HUES48 (cell line): ENCODE measurements around the gene PROM1.

ENCODE experiments used
- H3K27ac ChIP-seq: one replicate; pipeline ENCODE4 v1.7.0; 2013; ENCODE audit warnings: low read depth, low read length, inconsistent platforms
- H3K27me3 ChIP-seq: 2 replicates; pipeline ENCODE4 v1.6.1; 2013; ENCODE audit warnings: mild to moderate bottlenecking, low read length; ENCODE audit not compliant: control insufficient read depth, insufficient read depth
- H3K36me3 ChIP-seq: 2 replicates; pipeline ENCODE4 v1.6.1; 2013; ENCODE audit warnings: low read length; ENCODE audit not compliant: control insufficient read depth, insufficient read depth
- H3K4me1 ChIP-seq: 2 replicates; pipeline ENCODE4 v1.6.1; 2013; ENCODE audit warnings: mild to moderate bottlenecking, low read length; ENCODE audit not compliant: control insufficient read depth, insufficient read depth
- H3K4me3 ChIP-seq: 2 replicates; pipeline ENCODE4 v1.5.1; 2013; ENCODE audit warnings: mild to moderate bottlenecking, low read depth, low read length
- H3K9ac ChIP-seq: 2 replicates; pipeline ENCODE4 v1.6.1; 2013; ENCODE audit warnings: mild to moderate bottlenecking, low read depth, low read length, moderate library complexity
- H3K9me3 ChIP-seq: 2 replicates; pipeline ENCODE4 v1.6.1; 2013; ENCODE audit warnings: low read length; ENCODE audit not compliant: control insufficient read depth, insufficient read depth

Gene PROM1

GRCh38 chr4:16079046-16079445 is 4.8 kb downstream of the PROM1 start:
- Histone ChIP-seq H3K4me3 (no peak overlapping the region), H3K4me1 (peaks cover 33% of the 10 kb centered on the region), H3K9me3 (no peaks in the 10 kb centered on the region), H3K27me3 (peaks cover 23% of the 10 kb centered on the region), H3K36me3 (peaks cover 35% of the 10 kb centered on the region), H3K9ac (no peak overlapping the region), H3K27ac (no peak overlapping the region)

GRCh38 chr4:16078195-16078760 is 5.5 kb downstream of the PROM1 start:
- H3K27ac ChIP-seq: no peak overlapping the region
- peaks cover 15% of the 10 kb centered on the region for H3K27me3 ChIP-seq
- no peak overlapping the region for H3K9ac ChIP-seq
- H3K36me3 ChIP-seq: peaks cover 43% of the 10 kb centered on the region
- H3K4me3 ChIP-seq: no peak overlapping the region
- no peaks in the 10 kb centered on the region for H3K9me3 ChIP-seq
- H3K4me1 ChIP-seq: peaks cover 32% of the 10 kb centered on the region

- H3K36me3 ChIP-seq: peaks cover 48% of the 10 kb centered on the region
- no peak overlapping the region for H3K9ac ChIP-seq
- H3K9me3 ChIP-seq: no peaks in the 10 kb centered on the region
- peaks cover 33% of the 10 kb centered on the region for H3K4me1 ChIP-seq
- H3K27me3 ChIP-seq: peaks cover 11% of the 10 kb centered on the region; the same call in 1 of the 2 replicates
- H3K27ac ChIP-seq: no peak overlapping the region
- H3K4me3 ChIP-seq: no peak overlapping the region
These were observed 6.0 kb downstream of the PROM1 start for GRCh38 chr4:16077786-16078185.

- Histone ChIP-seq H3K9ac (no peak overlapping the region), H3K4me3 (no peak overlapping the region), H3K4me1 (peaks cover 38% of the 10 kb centered on the region), H3K9me3 (no peaks in the 10 kb centered on the region), H3K27ac (no peak overlapping the region), H3K27me3 (no peaks in the 10 kb centered on the region), H3K36me3 (peaks cover 56% of the 10 kb centered on the region)
These were observed 7.7 kb downstream of the PROM1 start for GRCh38 chr4:16075975-16076757.

- Histone ChIP-seq H3K27ac (peak overlapping the region; percentile 45), H3K36me3 (peaks cover 65% of the 10 kb centered on the region), H3K9me3 (no peaks in the 10 kb centered on the region), H3K27me3 (no peaks in the 10 kb centered on the region), H3K4me3 (no peak overlapping the region), H3K4me1 (peaks cover 49% of the 10 kb centered on the region), H3K9ac (no peak overlapping the region)
These were observed 8.8 kb downstream of the PROM1 start for GRCh38 chr4:16075061-16075460.

- peaks cover 45% of the 10 kb centered on the region for H3K4me1 ChIP-seq
- H3K9ac ChIP-seq: no peak overlapping the region
- no peak overlapping the region for H3K4me3 ChIP-seq
- no peaks in the 10 kb centered on the region for H3K9me3 ChIP-seq
- no peak overlapping the region for H3K27ac ChIP-seq
- H3K27me3 ChIP-seq: no peaks in the 10 kb centered on the region
- H3K36me3 ChIP-seq: peaks cover 68% of the 10 kb centered on the region
These were observed 11.7 kb downstream of the PROM1 start for GRCh38 chr4:16072168-16072567.

- H3K9me3 ChIP-seq: no peaks in the 10 kb centered on the region
- peaks cover 71% of the 10 kb centered on the region for H3K36me3 ChIP-seq
- no peak overlapping the region for H3K27ac ChIP-seq
- H3K27me3 ChIP-seq: no peaks in the 10 kb centered on the region
- H3K9ac ChIP-seq: no peak overlapping the region
- H3K4me3 ChIP-seq: no peak overlapping the region
- H3K4me1 ChIP-seq: peaks cover 35% of the 10 kb centered on the region
These were observed 13.6 kb downstream of the PROM1 start for GRCh38 chr4:16070203-16070602.

GRCh38 chr4:16067515-16067914 is 16.3 kb downstream of the PROM1 start:
- Histone ChIP-seq H3K9me3 (no peaks in the 10 kb centered on the region), H3K4me3 (no peak overlapping the region), H3K9ac (no peak overlapping the region)

GRCh38 chr4:16066586-16067128 is 17.2 kb downstream of the PROM1 start:
- Histone ChIP-seq H3K36me3 (peaks cover 60% of the 10 kb centered on the region), H3K27me3 (no peaks in the 10 kb centered on the region), H3K9me3 (no peaks in the 10 kb centered on the region), H3K4me3 (no peak overlapping the region), H3K27ac (no peak overlapping the region), H3K4me1 (peaks cover 23% of the 10 kb centered on the region), H3K9ac (no peak overlapping the region)

More at GRCh38 chr4:16067515-16067914, 16.3 kb downstream of the PROM1 start:
- H3K27ac ChIP-seq: no peak overlapping the region
- peaks cover 29% of the 10 kb centered on the region for H3K4me1 ChIP-seq
- H3K27me3 ChIP-seq: no peaks in the 10 kb centered on the region
- peaks cover 58% of the 10 kb centered on the region for H3K36me3 ChIP-seq

- no peaks in the 10 kb centered on the region for H3K9me3 ChIP-seq
- peaks cover 8% of the 10 kb centered on the region; the same call in 1 of the 2 replicates for H3K4me1 ChIP-seq
- no peak overlapping the region for H3K27ac ChIP-seq
- H3K9ac ChIP-seq: no peak overlapping the region
- no peaks in the 10 kb centered on the region for H3K27me3 ChIP-seq
- no peak overlapping the region for H3K4me3 ChIP-seq
- peaks cover 48% of the 10 kb centered on the region for H3K36me3 ChIP-seq
These were observed 18.8 kb downstream of the PROM1 start for GRCh38 chr4:16065066-16065465.

- H3K4me3 ChIP-seq: no peak overlapping the region
- peaks cover 38% of the 10 kb centered on the region for H3K36me3 ChIP-seq
- H3K9me3 ChIP-seq: no peaks in the 10 kb centered on the region
- H3K4me1 ChIP-seq: peaks cover 5% of the 10 kb centered on the region
- H3K9ac ChIP-seq: no peak overlapping the region
- H3K27me3 ChIP-seq: no peaks in the 10 kb centered on the region
- no peak overlapping the region for H3K27ac ChIP-seq
These were observed 21.2 kb downstream of the PROM1 start for GRCh38 chr4:16062601-16063000.
